Keratinocyte (primary cell): ENCODE data around the gene TADA3. TPM values are rescaled to one million over a fixed set of nuclear protein-coding genes. Genes with fewer than 3 reads are reported as not detected.

Source experiments
- DNase-seq: peaks from one replicate; pipeline ENCODE4 v3.0.0-alpha.2; 2011; ENCODE audit warnings: low read depth, missing footprints, low spot score
- FAIRE-seq: peaks from 2 replicates; lab custom pipeline; 2011; peaks lifted over from hg19 to GRCh38; lab: Jason Lieb, UNC
- H2AFZ ChIP-seq: 2 replicates; pipeline ENCODE4 v1.6.0; 2012; ENCODE audit warnings: low read length, control low read depth, inconsistent platforms; ENCODE audit not compliant: control insufficient read depth
- H3K27ac ChIP-seq: 2 replicates; pipeline ENCODE4 v1.5.1; 2011; ENCODE audit warnings: low read length; ENCODE audit not compliant: control insufficient read depth, insufficient read depth
- H3K27me3 ChIP-seq: 3 replicates; pipeline ENCODE4 v1.6.0; 2011; ENCODE audit warnings: low read length; ENCODE audit not compliant: control insufficient read depth, insufficient read depth; ENCODE audit errors: extremely low read depth
- H3K36me3 ChIP-seq, 2 experiments: 2 replicates in 1 of 2; 3 replicates in 1 of 2; pipeline ENCODE4 v1.5.1; 2011; ENCODE audit warnings: low read length in 2 of 2, mild to moderate bottlenecking in 1 of 2; ENCODE audit not compliant: control insufficient read depth in 2 of 2, insufficient read depth in 2 of 2; ENCODE audit errors: extremely low read depth in 1 of 2
- H3K4me1 ChIP-seq: 3 replicates; pipeline ENCODE4 v1.5.1; 2011; ENCODE audit warnings: low read length; ENCODE audit not compliant: control insufficient read depth, insufficient read depth; ENCODE audit errors: extremely low read depth
- H3K4me2 ChIP-seq: 3 replicates; pipeline ENCODE4 v1.6.0; 2011; ENCODE audit warnings: low read depth, low read length; ENCODE audit not compliant: control insufficient read depth, insufficient read depth; ENCODE audit errors: extremely low read depth
- H3K4me3 ChIP-seq, 3 experiments: fragments of 200-600 bp in 1 of 3; sonication (generic) in 1 of 3; 2 replicates in 2 of 3; 3 replicates in 1 of 3; pipeline ENCODE4 v1.5.1; 2011 to 2016; ENCODE audit warnings: low read length in 3 of 3, mild to moderate bottlenecking in 3 of 3, control low read depth in 2 of 3, inconsistent platforms in 1 of 3, low read depth in 1 of 3, mixed read lengths in 1 of 3, mixed run types in 1 of 3, moderate library complexity in 1 of 3; ENCODE audit not compliant: control insufficient read depth in 2 of 3, insufficient read depth in 2 of 3; ENCODE audit errors: extremely low read depth in 1 of 3
- H3K79me2 ChIP-seq: 2 replicates; pipeline ENCODE4 v1.6.0; 2012; ENCODE audit warnings: low read length; ENCODE audit not compliant: control insufficient read depth, insufficient read depth
- H3K9ac ChIP-seq: 3 replicates; pipeline ENCODE4 v1.6.0; 2011; ENCODE audit warnings: low read length; ENCODE audit not compliant: control insufficient read depth, insufficient read depth; ENCODE audit errors: extremely low read depth
- H3K9me1 ChIP-seq: 3 replicates; pipeline ENCODE4 v1.6.0; 2011; ENCODE audit warnings: low read length; ENCODE audit not compliant: control insufficient read depth, insufficient read depth; ENCODE audit errors: extremely low read depth
- H3K9me3 ChIP-seq: 2 replicates; pipeline ENCODE4 v1.5.1; 2012; ENCODE audit warnings: low read depth, low read length; ENCODE audit not compliant: control insufficient read depth
- H4K20me1 ChIP-seq: 3 replicates; pipeline ENCODE4 v1.6.0; 2011; ENCODE audit warnings: low read length; ENCODE audit not compliant: control insufficient read depth, insufficient read depth; ENCODE audit errors: extremely low read depth
- CTCF ChIP-seq, 3 experiments: IDR thresholded peaks in 1 of 3; conservative IDR thresholded peaks in 1 of 3; optimal IDR thresholded peaks in 1 of 3; 2 replicates in 2 of 3; 3 replicates in 1 of 3; pipeline versions ENCODE3 to v1.5.1; 2011; ENCODE audit warnings: low read length in 3 of 3, mild to moderate bottlenecking in 3 of 3, moderate library complexity in 2 of 3, control low read depth in 1 of 3, inconsistent platforms in 1 of 3; ENCODE audit not compliant: insufficient read depth in 2 of 3; ENCODE audit errors: extremely low read depth in 1 of 3
- EZH2 ChIP-seq: IDR thresholded peaks from one replicate; pipeline ENCODE4 v1.6.1; 2012; ENCODE audit warnings: inconsistent platforms, mild to moderate bottlenecking, low read length, moderate library complexity
- dilution Hi-C: fragments of 300-500 bp; cut with MboI; formaldehyde crosslinking; loops from one replicate; pipeline ENCODE4 v1.7.0; 2020; ENCODE audit warnings: low sequenced_read_pairs; ENCODE audit not compliant: extremely low pct_ligation_motif_present
- polyA plus RNA-seq, 5 experiments: library from polyadenylated mRNA; depleted of rRNA in 3 of 5; stranded (reverse) in 3 of 5; stranded (forward) in 1 of 5; unstranded in 1 of 5; fragments of >200 nt; gene quantifications; 1 replicate in 1 of 5; 2 replicates in 3 of 5; 3 replicates in 1 of 5; pipeline versions ENCODE4 v1.2.1 to v1.2.3, GENCODE V29; 2011 to 2012; ENCODE audit warnings: missing spikeins in 2 of 5, low read depth in 1 of 5, low replicate concordance in 1 of 5

Gene TADA3
- polyA plus RNA-seq, 1 donor (not counting 4 experiments of a cell fraction or from before 2014, with no cell fraction given) = 29.6 TPM

- Histone ChIP-seq H3K4me2 (no peak overlapping the region), H4K20me1 (no peaks in the 10 kb centered on the region), H3K27me3 (no peaks in the 10 kb centered on the region), H3K27ac (no peak overlapping the region), H3K4me3 (no peak overlapping the region), H3K4me1 (no peaks in the 10 kb centered on the region), H3K9me1 (no peaks in the 10 kb centered on the region), H3K36me3 (peaks cover 16 to 28% of the 10 kb centered on the region in 2 experiments), H2AFZ (no peak overlapping the region), H3K9ac (no peak overlapping the region), H3K9me3 (no peaks in the 10 kb centered on the region), H3K79me2 (no peaks in the 10 kb centered on the region)
- dilution Hi-C loops = no loop called here
- TF ChIP-seq CTCF (optimal IDR thresholded peaks at IDR 0.05 in 1 of 3, IDR thresholded peaks at IDR 0.05 in 1 of 3, conservative IDR thresholded peaks at IDR 0.05 in 1 of 3; ENCODE audit: extremely low read depth in 1 of 3, insufficient read depth in 2 of 3, low read length in 3 of 3) = no peak
- TF ChIP-seq EZH2 = no peak
- FAIRE-seq (no peak), DNase-seq (no peak)
Measured at GRCh38 chr3:9834520-9835380, 42.5 kb upstream of the TADA3 start.

GRCh38 chr3:9833078-9833477 lies 40.8 kb upstream of the TADA3 start:
- Histone ChIP-seq H2AFZ (no peak overlapping the region), H3K4me3 (no peak overlapping the region), H3K79me2 (no peaks in the 10 kb centered on the region), H3K27ac (no peak overlapping the region), H3K9me3 (no peaks in the 10 kb centered on the region), H3K4me1 (no peaks in the 10 kb centered on the region), H3K9me1 (no peaks in the 10 kb centered on the region), H3K27me3 (no peaks in the 10 kb centered on the region), H4K20me1 (no peaks in the 10 kb centered on the region), H3K36me3 (peaks cover 13 to 18% of the 10 kb centered on the region in 2 experiments), H3K9ac (no peak overlapping the region), H3K4me2 (no peak overlapping the region)
- no peak for FAIRE-seq
- TF ChIP-seq EZH2 = no peak
- TF ChIP-seq CTCF (optimal IDR thresholded peaks at IDR 0.05 in 1 of 3, IDR thresholded peaks at IDR 0.05 in 1 of 3, conservative IDR thresholded peaks at IDR 0.05 in 1 of 3; ENCODE audit: extremely low read depth in 1 of 3, insufficient read depth in 2 of 3, low read length in 3 of 3) = no peak
- dilution Hi-C loops = no loop called here
- DNase-seq = no peak
